ENCODE data around the gene SCUBE1. TPM values are rescaled to one million over a fixed set of nuclear protein-coding genes. Genes with fewer than 3 reads are reported as not detected.
"Not testable (repeated sequence)": the region's sequence is repeated elsewhere in the genome, so short reads cannot be mapped to it uniquely, and the experiment has no call there.

The SCUBE1 gene
- total RNA-seq, 4 donors from 2014 or later: 0.68 to 6.4 (median 1.7) TPM

- WGBS, 2 donors (ENCODE audit: low coverage in 1 of 2): 90% methylated on average over 6 of the region's 6 CpGs; no CpG with 5 or more reads in 1 of the 2 donors
- H3K9me3 ChIP-seq: no peaks in the 10 kb centered on the region
- in situ Hi-C loops (cut with MboI; ENCODE audit: low pct_ligation_motif_present in 1 of 4, low pct_unique_long_range_greater_than_20kb in 1 of 4, low sequenced_read_pairs in 3 of 4) (no loop called here), intact Hi-C loops (cut with DNase I; ENCODE audit: low total_unique reads) (no loop called here)
- H3K27ac ChIP-seq: no peak overlapping the region
- no peak for TF ChIP-seq EP300 (IDR thresholded peaks at IDR 0.05; ENCODE audit: low read depth)
- no peaks in the 10 kb centered on the region for H3K36me3 ChIP-seq
- H3K4me1 ChIP-seq: no peaks in the 10 kb centered on the region
- peaks cover 31% of the 10 kb centered on the region for H3K27me3 ChIP-seq
- no peak for DNase-seq
- H3K4me3 ChIP-seq: no peak overlapping the region
Measured at GRCh38 chr22:43365715-43366440, 22.7 kb upstream of the SCUBE1 start.

GRCh38 chr22:43364169-43364435 is 20.9 kb upstream of the SCUBE1 start:
- no peak for DNase-seq
- in situ Hi-C loops (cut with MboI; ENCODE audit: low pct_ligation_motif_present in 1 of 4, low pct_unique_long_range_greater_than_20kb in 1 of 4, low sequenced_read_pairs in 3 of 4) (no loop called here), intact Hi-C loops (cut with DNase I; ENCODE audit: low total_unique reads) (no loop called here)
- Histone ChIP-seq H3K27me3 (peaks cover 14% of the 10 kb centered on the region), H3K4me1 (no peaks in the 10 kb centered on the region), H3K4me3 (no peak overlapping the region), H3K36me3 (no peaks in the 10 kb centered on the region), H3K27ac (no peak overlapping the region), H3K9me3 (no peaks in the 10 kb centered on the region)
- WGBS, 2 donors (ENCODE audit: low coverage in 1 of 2): 67 to 79% methylated on average over 8 of the region's 8 CpGs
- TF ChIP-seq POLR2A (IDR thresholded peaks at IDR 0.05) (no peak), POLR2AphosphoS5 (IDR thresholded peaks at IDR 0.05) (no peak), EP300 (IDR thresholded peaks at IDR 0.05; ENCODE audit: low read depth) (no peak), CTCF (IDR thresholded peaks at IDR 0.05) (no peak)

GRCh38 chr22:43363315-43364168 is 20.4 kb upstream of the SCUBE1 start:
- peaks cover 9% of the 10 kb centered on the region for H3K27me3 ChIP-seq
- in situ Hi-C loops (cut with MboI; ENCODE audit: low pct_ligation_motif_present in 1 of 4, low pct_unique_long_range_greater_than_20kb in 1 of 4, low sequenced_read_pairs in 3 of 4) (no loop called here), intact Hi-C loops (cut with DNase I; ENCODE audit: low total_unique reads) (loop anchor here (2.0 kb wide), 1 partner anchor 67 kb away; no protein-coding TSS in a partner anchor)

GRCh38 chr22:43360576-43360975 is 17.4 kb upstream of the SCUBE1 start:
- TF ChIP-seq POLR2AphosphoS5 (IDR thresholded peaks at IDR 0.05) (no peak), EP300 (IDR thresholded peaks at IDR 0.05; ENCODE audit: low read depth) (no peak), POLR2A (IDR thresholded peaks at IDR 0.05) (no peak)
- intact Hi-C loops (cut with DNase I; ENCODE audit: low total_unique reads): no loop called here

More at GRCh38 chr22:43363315-43364168, 20.4 kb upstream of the SCUBE1 start:
- Histone ChIP-seq H3K27ac (no peak overlapping the region), H3K4me3 (no peak overlapping the region), H3K36me3 (no peaks in the 10 kb centered on the region), H3K9me3 (no peaks in the 10 kb centered on the region), H3K4me1 (no peaks in the 10 kb centered on the region)
- WGBS, 2 donors (ENCODE audit: low coverage in 1 of 2): 79% methylated on average over 17 to 27 of the region's 27 CpGs
- no peak for TF ChIP-seq POLR2A (IDR thresholded peaks at IDR 0.05)
- TF ChIP-seq POLR2AphosphoS5 (IDR thresholded peaks at IDR 0.05): no peak
- no peak for TF ChIP-seq CTCF (IDR thresholded peaks at IDR 0.05)
- TF ChIP-seq EP300 (IDR thresholded peaks at IDR 0.05; ENCODE audit: low read depth): no peak
- DNase-seq: no peak

GRCh38 chr22:43356881-43357280 is 13.7 kb upstream of the SCUBE1 start:
- TF ChIP-seq EP300 (IDR thresholded peaks at IDR 0.05; ENCODE audit: low read depth) (no peak), CTCF (IDR thresholded peaks at IDR 0.05) (no peak), POLR2AphosphoS5 (IDR thresholded peaks at IDR 0.05) (no peak), POLR2A (IDR thresholded peaks at IDR 0.05) (no peak)
- Histone ChIP-seq H3K36me3 (no peaks in the 10 kb centered on the region), H3K4me3 (no peak overlapping the region), H3K27ac (no peak overlapping the region), H3K27me3 (peaks cover 4% of the 10 kb centered on the region), H3K9me3 (no peaks in the 10 kb centered on the region), H3K4me1 (no peaks in the 10 kb centered on the region)
- in situ Hi-C loops (cut with MboI; ENCODE audit: low pct_ligation_motif_present in 1 of 4, low pct_unique_long_range_greater_than_20kb in 1 of 4, low sequenced_read_pairs in 3 of 4) (loop anchor here in 1 of 4 donors (10.0 kb wide), 1 partner anchor 82 kb away; no protein-coding TSS in a partner anchor), intact Hi-C loops (cut with DNase I; ENCODE audit: low total_unique reads) (no loop called here)
- DNase-seq: no peak
- WGBS, 2 donors (ENCODE audit: low coverage in 1 of 2): 87% methylated on average over 11 of the region's 11 CpGs; no CpG with 5 or more reads in 1 of the 2 donors

More at GRCh38 chr22:43360576-43360975, 17.4 kb upstream of the SCUBE1 start:
- Histone ChIP-seq H3K4me1 (no peaks in the 10 kb centered on the region), H3K27ac (no peak overlapping the region), H3K9me3 (no peaks in the 10 kb centered on the region), H3K4me3 (no peak overlapping the region), H3K36me3 (no peaks in the 10 kb centered on the region), H3K27me3 (peaks cover 4% of the 10 kb centered on the region)
- WGBS, 2 donors (ENCODE audit: low coverage in 1 of 2): 79 to 100% methylated on average over 1 to 9 of the region's 9 CpGs
- in situ Hi-C loops (cut with MboI; ENCODE audit: low pct_ligation_motif_present in 1 of 4, low pct_unique_long_range_greater_than_20kb in 1 of 4, low sequenced_read_pairs in 3 of 4): no loop called here
- no peak for DNase-seq

- H3K4me3 ChIP-seq; H3K4me1 ChIP-seq; H3K36me3 ChIP-seq; DNase-seq; H3K27ac ChIP-seq; H3K27me3 ChIP-seq; intact Hi-C loops (cut with DNase I; ENCODE audit: low total_unique reads); H3K9me3 ChIP-seq: not testable (repeated sequence)
- WGBS, 2 donors (ENCODE audit: low coverage in 1 of 2): 86 to 94% methylated on average over 1 to 10 of the region's 10 CpGs
- in situ Hi-C loops (cut with MboI; ENCODE audit: low pct_ligation_motif_present in 1 of 4, low pct_unique_long_range_greater_than_20kb in 1 of 4, low sequenced_read_pairs in 3 of 4): loop anchor here in 1 of 4 donors (10.0 kb wide), 1 partner anchor 81 kb away; no protein-coding TSS in a partner anchor
Measured at GRCh38 chr22:43355688-43356087, 12.5 kb upstream of the SCUBE1 start.
